Measurements from ENCODE around the gene KMT2E.

KMT2E gene

GRCh38 chr7:105007298-105007697 is 6.7 kb upstream of the KMT2E start:
- no peak overlapping the region for H3K9ac ChIP-seq (ENCODE audit: low read length)
- H3K27me3 ChIP-seq (ENCODE audit: insufficient read depth, low read length) = no peaks in the 10 kb centered on the region
- peaks cover 89% of the 10 kb centered on the region for H3K4me1 ChIP-seq (ENCODE audit: insufficient read depth, low read length, severe bottlenecking)
- H4K20me1 ChIP-seq (ENCODE audit: insufficient read depth, low read length) = peaks cover 18% of the 10 kb centered on the region
- H3K27ac ChIP-seq (ENCODE audit: low read depth, low read length, poor library complexity, severe bottlenecking) = no peak overlapping the region
- H3F3A ChIP-seq (ENCODE audit: insufficient read depth, low read length) = no peaks in the 10 kb centered on the region
- no peaks in the 10 kb centered on the region; the same call in none of the 2 replicates for H3K79me2 ChIP-seq (ENCODE audit: insufficient read depth, low read length)
- H3K9me2 ChIP-seq (ENCODE audit: low read depth, low read length) = no peaks in the 10 kb centered on the region
- H3K4me3 ChIP-seq (ENCODE audit: low read depth, low read length, poor library complexity, severe bottlenecking) = no peak overlapping the region
- H3K9me3 ChIP-seq (ENCODE audit: low read length) = no peaks in the 10 kb centered on the region
- H2AFZ ChIP-seq (ENCODE audit: low read length) = no peak overlapping the region
- TF ChIP-seq EZH2 (IDR thresholded peaks at IDR 0.05; ENCODE audit: borderline replicate concordance, low read length) = no peak
- TF ChIP-seq CTCF (IDR thresholded peaks at IDR 0.05; ENCODE audit: low read length) = no peak
- H3K4me2 ChIP-seq (ENCODE audit: low read length) = peak overlapping the region; percentile 8; the same call in 1 of the 2 replicates
- peaks cover 87% of the 10 kb centered on the region for H3K36me3 ChIP-seq (ENCODE audit: insufficient read depth, low read length)

GRCh38 chr7:105009667-105010503 is 4.1 kb upstream of the KMT2E start:
- TF ChIP-seq EZH2 (IDR thresholded peaks at IDR 0.05; ENCODE audit: borderline replicate concordance, low read length) = no peak
- no peak for TF ChIP-seq CTCF (IDR thresholded peaks at IDR 0.05; ENCODE audit: low read length)
- Histone ChIP-seq H3K4me1 (ENCODE audit: insufficient read depth, low read length, severe bottlenecking) (peaks cover 64% of the 10 kb centered on the region), H3K9me2 (ENCODE audit: low read depth, low read length) (no peaks in the 10 kb centered on the region), H2AFZ (ENCODE audit: low read length) (no peak overlapping the region), H4K20me1 (ENCODE audit: insufficient read depth, low read length) (peaks cover 8% of the 10 kb centered on the region), H3K27me3 (ENCODE audit: insufficient read depth, low read length) (no peaks in the 10 kb centered on the region), H3F3A (ENCODE audit: insufficient read depth, low read length) (no peaks in the 10 kb centered on the region), H3K9me3 (ENCODE audit: low read length) (no peaks in the 10 kb centered on the region), H3K4me3 (ENCODE audit: low read depth, low read length, poor library complexity, severe bottlenecking) (peak overlapping the region; percentile 94), H3K36me3 (ENCODE audit: insufficient read depth, low read length) (peaks cover 80% of the 10 kb centered on the region), H3K79me2 (ENCODE audit: insufficient read depth, low read length) (peaks cover 8% of the 10 kb centered on the region), H3K4me2 (ENCODE audit: low read length) (peak overlapping the region; percentile 86), H3K27ac (ENCODE audit: low read depth, low read length, poor library complexity, severe bottlenecking) (peak overlapping the region; percentile 98), H3K9ac (ENCODE audit: low read length) (peak overlapping the region; percentile 97)

GRCh38 chr7:105010504-105011130 is 3.4 kb upstream of the KMT2E start:
- Histone ChIP-seq H3F3A (ENCODE audit: insufficient read depth, low read length) (no peaks in the 10 kb centered on the region), H2AFZ (ENCODE audit: low read length) (no peak overlapping the region), H3K27ac (ENCODE audit: low read depth, low read length, poor library complexity, severe bottlenecking) (peak overlapping the region; percentile 98), H3K79me2 (ENCODE audit: insufficient read depth, low read length) (peaks cover 15% of the 10 kb centered on the region), H3K9me2 (ENCODE audit: low read depth, low read length) (no peaks in the 10 kb centered on the region), H3K27me3 (ENCODE audit: insufficient read depth, low read length) (no peaks in the 10 kb centered on the region), H3K36me3 (ENCODE audit: insufficient read depth, low read length) (peaks cover 79% of the 10 kb centered on the region), H3K4me1 (ENCODE audit: insufficient read depth, low read length, severe bottlenecking) (peaks cover 56% of the 10 kb centered on the region), H3K9ac (ENCODE audit: low read length) (peak overlapping the region; percentile 97), H4K20me1 (ENCODE audit: insufficient read depth, low read length) (peaks cover 8% of the 10 kb centered on the region), H3K9me3 (ENCODE audit: low read length) (no peaks in the 10 kb centered on the region), H3K4me2 (ENCODE audit: low read length) (peak overlapping the region; percentile 86), H3K4me3 (ENCODE audit: low read depth, low read length, poor library complexity, severe bottlenecking) (peak overlapping the region; percentile 94)
- TF ChIP-seq CTCF (IDR thresholded peaks at IDR 0.05; ENCODE audit: low read length) (no peak), EZH2 (IDR thresholded peaks at IDR 0.05; ENCODE audit: borderline replicate concordance, low read length) (no peak)
